WERI-Rb-1 (cell line): ENCODE data around the gene FAM200A.
"Not testable (repeated sequence)": the region's sequence is repeated elsewhere in the genome, so short reads cannot be mapped to it uniquely, and the experiment has no call there.

ENCODE experiments used
- DNase-seq: peaks from one replicate; pipeline ENCODE4 v3.0.0-alpha.2; 2020
- H3K27ac ChIP-seq: fragments of 250-450 bp; sonication (Bioruptor Pico); 2 replicates; pipeline ENCODE4 v1.5.1; 2020; ENCODE audit warnings: mild to moderate bottlenecking, moderate library complexity
- H3K27me3 ChIP-seq: fragments of 250-450 bp; sonication (Bioruptor Pico); 2 replicates; pipeline ENCODE4 v1.5.1; 2021; ENCODE audit warnings: mild to moderate bottlenecking, low read depth, moderate library complexity; ENCODE audit not compliant: insufficient read depth, severe bottlenecking
- H3K36me3 ChIP-seq: fragments of 250-450 bp; sonication (Bioruptor Pico); 2 replicates; pipeline ENCODE4 v1.5.1; 2020; ENCODE audit warnings: mild to moderate bottlenecking, moderate library complexity
- H3K4me3 ChIP-seq: 2 replicates; pipeline ENCODE4 v1.5.1; 2011; ENCODE audit warnings: low read depth, mild to moderate bottlenecking, control low read depth, low read length
- H3K9me3 ChIP-seq: fragments of 250-450 bp; sonication (Bioruptor Pico); 2 replicates; pipeline ENCODE4 v1.5.1; 2021; ENCODE audit warnings: mild to moderate bottlenecking, moderate library complexity; ENCODE audit not compliant: severe bottlenecking
- TF ChIP-seq, protein P1 (sequence below): IDR thresholded peaks from 2 replicates; pipeline ENCODE4 v1.5.1; 2011; ENCODE audit warnings: low read depth, mild to moderate bottlenecking, control low read depth, inconsistent platforms, low read length

The FAM200A gene

DNA sequence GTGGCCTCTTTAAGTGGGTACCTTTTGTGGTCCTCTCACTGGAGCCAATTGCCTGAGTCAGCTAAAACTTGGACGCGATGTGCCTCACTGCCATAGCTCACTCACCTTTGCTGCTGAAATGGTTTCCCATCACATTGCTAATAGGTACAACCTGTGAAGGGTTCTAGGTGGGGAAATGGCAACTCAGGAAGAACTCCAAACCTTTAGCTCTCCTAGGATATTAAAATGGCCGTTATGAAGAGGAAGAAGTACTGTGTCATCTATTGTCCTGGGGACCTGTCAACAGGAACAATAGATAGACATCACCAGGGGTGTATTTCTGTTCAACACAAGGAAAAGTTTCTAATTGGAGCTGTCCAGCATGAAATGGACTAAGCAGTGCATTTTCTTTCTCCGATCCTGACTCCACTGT is 5.3 kb upstream of the FAM200A start:
- no peaks in the 10 kb centered on the region for H3K9me3 ChIP-seq
- no peaks in the 10 kb centered on the region for H3K27me3 ChIP-seq
- no peak overlapping the region; the same call in 1 of the 2 replicates for H3K27ac ChIP-seq
- H3K36me3 ChIP-seq = peaks cover 60% of the 10 kb centered on the region
- TF ChIP-seq, protein P1, sequence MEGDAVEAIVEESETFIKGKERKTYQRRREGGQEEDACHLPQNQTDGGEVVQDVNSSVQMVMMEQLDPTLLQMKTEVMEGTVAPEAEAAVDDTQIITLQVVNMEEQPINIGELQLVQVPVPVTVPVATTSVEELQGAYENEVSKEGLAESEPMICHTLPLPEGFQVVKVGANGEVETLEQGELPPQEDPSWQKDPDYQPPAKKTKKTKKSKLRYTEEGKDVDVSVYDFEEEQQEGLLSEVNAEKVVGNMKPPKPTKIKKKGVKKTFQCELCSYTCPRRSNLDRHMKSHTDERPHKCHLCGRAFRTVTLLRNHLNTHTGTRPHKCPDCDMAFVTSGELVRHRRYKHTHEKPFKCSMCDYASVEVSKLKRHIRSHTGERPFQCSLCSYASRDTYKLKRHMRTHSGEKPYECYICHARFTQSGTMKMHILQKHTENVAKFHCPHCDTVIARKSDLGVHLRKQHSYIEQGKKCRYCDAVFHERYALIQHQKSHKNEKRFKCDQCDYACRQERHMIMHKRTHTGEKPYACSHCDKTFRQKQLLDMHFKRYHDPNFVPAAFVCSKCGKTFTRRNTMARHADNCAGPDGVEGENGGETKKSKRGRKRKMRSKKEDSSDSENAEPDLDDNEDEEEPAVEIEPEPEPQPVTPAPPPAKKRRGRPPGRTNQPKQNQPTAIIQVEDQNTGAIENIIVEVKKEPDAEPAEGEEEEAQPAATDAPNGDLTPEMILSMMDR = no peak
- peak overlapping the region; percentile 90 for H3K4me3 ChIP-seq
- DNase-seq = no peak

GRCh38 chr7:99554939-99555338 is 3.0 kb upstream of the FAM200A start:
- TF ChIP-seq, protein P1 = no peak
- Histone ChIP-seq H3K9me3 (no peaks in the 10 kb centered on the region), H3K27me3 (no peaks in the 10 kb centered on the region), H3K27ac (no peak overlapping the region), H3K36me3 (peaks cover 39% of the 10 kb centered on the region), H3K4me3 (no peak overlapping the region)
- DNase-seq = no peak

GRCh38 chr7:99553039-99553438 is 1.1 kb upstream of the FAM200A start:
- Histone ChIP-seq H3K27ac (no peak overlapping the region), H3K36me3 (peaks cover 32% of the 10 kb centered on the region), H3K9me3 (no peaks in the 10 kb centered on the region), H3K4me3 (no peak overlapping the region), H3K27me3 (no peaks in the 10 kb centered on the region)
- DNase-seq = no peak
- TF ChIP-seq, protein P1 = no peak

GRCh38 chr7:99551334-99551733 is 580 bp downstream of the FAM200A start:
- peaks cover 29% of the 10 kb centered on the region for H3K36me3 ChIP-seq
- H3K9me3 ChIP-seq = no peaks in the 10 kb centered on the region
- DNase-seq = peak; percentile 11
- peak overlapping the region; percentile 73 for H3K27ac ChIP-seq
- H3K4me3 ChIP-seq = peak overlapping the region; percentile 66
- TF ChIP-seq, protein P1 = no peak
- H3K27me3 ChIP-seq = no peaks in the 10 kb centered on the region

GRCh38 chr7:99549545-99549944 is 2.4 kb downstream of the FAM200A start:
- not testable (repeated sequence) for H3K4me3 ChIP-seq, H3K9me3 ChIP-seq

GRCh38 chr7:99545308-99545707 is 6.6 kb downstream of the FAM200A start:
- H3K27me3 ChIP-seq, H3K9me3 ChIP-seq, H3K27ac ChIP-seq, H3K4me3 ChIP-seq, DNase-seq: not testable (repeated sequence)
- peaks cover 14% of the 10 kb centered on the region; the same call in 1 of the 2 replicates for H3K36me3 ChIP-seq

More at GRCh38 chr7:99549545-99549944, 2.4 kb downstream of the FAM200A start:
- H3K27me3 ChIP-seq, DNase-seq, H3K27ac ChIP-seq: not testable (repeated sequence)
- peaks cover 18% of the 10 kb centered on the region for H3K36me3 ChIP-seq

DNA sequence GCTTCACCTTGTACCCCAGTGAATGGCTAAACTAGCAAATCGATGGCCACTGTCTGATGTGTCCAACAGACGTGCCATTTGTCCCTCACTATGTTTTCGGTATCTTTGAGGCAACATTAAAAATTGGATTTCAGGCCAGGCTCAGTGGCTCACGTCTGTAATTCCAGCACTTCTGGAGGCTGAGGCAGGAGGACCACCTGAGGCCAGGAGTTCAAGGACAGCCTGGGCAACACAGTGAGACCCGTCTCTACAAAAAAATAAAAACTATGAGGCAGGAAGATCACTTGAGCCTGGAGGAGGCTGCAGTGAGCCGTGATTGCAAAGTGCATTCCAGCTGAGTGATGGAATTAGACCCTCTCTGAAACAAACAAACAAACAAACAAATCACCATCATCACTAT is 8.0 kb downstream of the FAM200A start:
- DNase-seq = no peak
- no peaks in the 10 kb centered on the region for H3K27me3 ChIP-seq
- peaks cover 14% of the 10 kb centered on the region; the same call in 1 of the 2 replicates for H3K36me3 ChIP-seq
- TF ChIP-seq, protein P1 = no peak
- H3K9me3 ChIP-seq = peaks cover 8% of the 10 kb centered on the region
- H3K4me3 ChIP-seq = no peak overlapping the region
- no peak overlapping the region for H3K27ac ChIP-seq
